ENCODE results near the gene OPRL1.

OPRL1 gene

GRCh38 chr20:64056889-64057627, 22.8 kb upstream of the OPRL1 start:
- DNase-seq, result peak in 1 of 5 experiments; percentile 54

GRCh38 chr20:64057628-64058498, 22.0 kb upstream of the OPRL1 start:
- DNase-seq, result peak; percentile 51 to 76 (median 69)

GRCh38 chr20:64058536-64058935, 21.3 kb upstream of the OPRL1 start:
- DNase-seq, result no peak

- no peak for DNase-seq
Observed at GRCh38 chr20:64062276-64062595, 17.6 kb upstream of the OPRL1 start.

GRCh38 chr20:64062596-64063388, 17.1 kb upstream of the OPRL1 start, which contains the start of gene TCEA2:
Gene TCEA2, plus strand, starts transcription at chr20:64063198. Its CDS starts 115 bp downstream, at chr20:64063313.
- peak; percentile 81 to 97 (median 90) for DNase-seq

- DNase-seq, result no peak
Observed at GRCh38 chr20:64063389-64064144, 16.3 kb upstream of the OPRL1 start.

GRCh38 chr20:64064145-64064698, 15.7 kb upstream of the OPRL1 start:
- DNase-seq, result no peak

GRCh38 chr20:64065062-64065973, 14.6 kb upstream of the OPRL1 start:
- peak in 1 of 5 experiments; percentile 38 for DNase-seq

- peak in 3 of 5 experiments; percentile 33 to 95 (median 75) for DNase-seq
Observed at GRCh38 chr20:64065974-64066343, 13.9 kb upstream of the OPRL1 start.

- DNase-seq, result no peak
Observed at GRCh38 chr20:64067005-64067632, 12.8 kb upstream of the OPRL1 start.

- DNase-seq, result no peak
Observed at GRCh38 chr20:64067733-64068307, 12.1 kb upstream of the OPRL1 start.

- no peak for DNase-seq
Observed at GRCh38 chr20:64068386-64069208, 11.3 kb upstream of the OPRL1 start.

GRCh38 chr20:64069209-64069613, 10.7 kb upstream of the OPRL1 start:
- no peak for DNase-seq

- no peak for DNase-seq
Observed at GRCh38 chr20:64069614-64070243, 10.2 kb upstream of the OPRL1 start.

- DNase-seq, result no peak
Observed at GRCh38 chr20:64070244-64070993, 9.5 kb upstream of the OPRL1 start.

- DNase-seq, result no peak
Observed at GRCh38 chr20:64071341-64072332, 8.2 kb upstream of the OPRL1 start.
